ENCODE measurements around the gene PEMT. TPM values are rescaled to one million over a fixed set of nuclear protein-coding genes. Genes with fewer than 3 reads are reported as not detected.

Gene PEMT
- total RNA-seq, 1 experiment from 2014 or later: 79.9 TPM

- DNase-seq (ENCODE audit: low read depth): no peak
Measured at GRCh38 chr17:17572010-17572785, 19.3 kb downstream of the PEMT start.

GRCh38 chr17:17570798-17571716, 20.5 kb downstream of the PEMT start:
- DNase-seq (ENCODE audit: low read depth): no peak

DNA sequence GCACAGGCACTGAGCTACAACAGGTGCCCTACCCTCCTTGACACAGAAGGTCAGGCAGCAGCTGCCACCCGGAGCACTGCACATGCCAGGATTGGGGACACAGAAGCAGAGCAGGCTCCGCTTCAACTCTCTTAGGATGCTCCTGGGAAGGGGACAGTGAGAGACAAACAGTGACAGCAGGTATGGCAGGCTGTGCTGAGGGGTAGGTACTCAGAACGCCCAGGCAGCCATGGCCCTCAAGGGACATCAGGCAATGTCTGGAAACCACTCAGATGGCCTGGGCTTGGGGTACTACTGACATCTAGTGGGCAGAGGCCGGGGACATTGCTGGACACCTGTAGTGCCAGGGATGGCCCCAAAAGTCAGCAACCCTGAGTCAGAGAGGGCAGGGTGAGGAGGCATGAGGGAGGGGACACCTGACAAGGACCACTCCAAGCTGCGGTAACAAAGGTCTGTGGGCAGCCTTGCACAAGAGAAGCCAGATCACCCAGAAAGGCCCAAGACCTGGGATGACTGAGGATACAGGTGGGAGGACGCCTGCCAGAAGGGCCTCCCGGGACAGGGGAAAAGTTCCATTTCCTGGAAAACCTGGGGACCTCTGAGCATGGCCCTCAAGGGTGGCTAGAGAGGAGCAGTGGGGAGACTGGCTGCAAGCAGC, 21.2 kb downstream of the PEMT start:
- DNase-seq (ENCODE audit: low read depth): peak; percentile 18

- DNase-seq (ENCODE audit: low read depth): no peak
Measured at GRCh38 chr17:17569691-17570090, 21.8 kb downstream of the PEMT start.

DNA sequence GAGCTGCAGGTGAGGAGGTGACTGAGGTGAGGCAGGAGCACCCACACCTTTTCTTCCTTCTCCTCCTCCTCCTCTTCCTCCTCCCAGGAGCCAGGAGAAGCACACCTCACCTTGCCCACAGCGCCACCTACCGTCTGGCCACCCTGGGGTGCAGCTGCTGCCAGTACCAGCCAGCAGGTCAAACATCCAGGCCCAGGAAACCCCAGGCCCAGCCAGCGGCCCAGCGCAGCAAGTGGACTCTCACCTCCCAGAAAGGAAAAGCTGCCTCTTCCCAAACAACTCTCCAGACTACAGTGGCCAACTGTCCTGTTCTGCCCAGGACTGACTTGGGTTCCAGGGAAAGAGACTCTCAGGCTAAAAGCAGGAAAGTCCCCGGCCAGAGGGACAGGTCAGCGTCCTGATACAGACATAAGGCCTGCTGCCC, 22.7 kb downstream of the PEMT start:
- peak; percentile 57 for DNase-seq (ENCODE audit: low read depth)

- no peak for DNase-seq (ENCODE audit: low read depth)
Measured at GRCh38 chr17:17567631-17568030, 23.9 kb downstream of the PEMT start.

- no peak for DNase-seq (ENCODE audit: low read depth)
Measured at GRCh38 chr17:17566896-17567513, 24.5 kb downstream of the PEMT start.

GRCh38 chr17:17565471-17566339, 25.8 kb downstream of the PEMT start:
- no peak for DNase-seq (ENCODE audit: low read depth)

- DNase-seq (ENCODE audit: low read depth): no peak
Measured at GRCh38 chr17:17564896-17565295, 26.6 kb downstream of the PEMT start.

DNA sequence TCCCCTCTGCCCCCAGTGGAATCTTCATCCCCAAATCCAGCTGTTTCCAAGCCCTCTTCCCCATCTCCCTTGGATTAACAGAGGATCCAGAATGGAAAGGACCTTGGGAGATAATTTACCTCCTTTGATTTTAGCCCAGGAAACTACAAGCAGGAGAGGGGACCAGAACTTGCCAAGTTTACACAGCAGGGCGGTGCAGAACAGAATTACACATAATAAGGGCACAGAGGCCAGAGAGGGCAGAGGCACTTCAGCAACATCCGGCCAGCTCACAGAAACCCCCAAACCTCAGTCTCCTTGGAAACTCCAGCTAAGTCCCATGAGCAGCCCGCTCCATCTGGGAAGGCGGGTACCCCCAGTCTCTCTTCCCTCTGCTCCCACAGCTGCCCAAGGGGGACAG, 27.2 kb downstream of the PEMT start:
- no peak for DNase-seq (ENCODE audit: low read depth)

GRCh38 chr17:17563530-17563929, 28.0 kb downstream of the PEMT start:
- DNase-seq (ENCODE audit: low read depth): no peak

- no peak for DNase-seq (ENCODE audit: low read depth)
Measured at GRCh38 chr17:17562146-17562511, 29.4 kb downstream of the PEMT start.

DNA sequence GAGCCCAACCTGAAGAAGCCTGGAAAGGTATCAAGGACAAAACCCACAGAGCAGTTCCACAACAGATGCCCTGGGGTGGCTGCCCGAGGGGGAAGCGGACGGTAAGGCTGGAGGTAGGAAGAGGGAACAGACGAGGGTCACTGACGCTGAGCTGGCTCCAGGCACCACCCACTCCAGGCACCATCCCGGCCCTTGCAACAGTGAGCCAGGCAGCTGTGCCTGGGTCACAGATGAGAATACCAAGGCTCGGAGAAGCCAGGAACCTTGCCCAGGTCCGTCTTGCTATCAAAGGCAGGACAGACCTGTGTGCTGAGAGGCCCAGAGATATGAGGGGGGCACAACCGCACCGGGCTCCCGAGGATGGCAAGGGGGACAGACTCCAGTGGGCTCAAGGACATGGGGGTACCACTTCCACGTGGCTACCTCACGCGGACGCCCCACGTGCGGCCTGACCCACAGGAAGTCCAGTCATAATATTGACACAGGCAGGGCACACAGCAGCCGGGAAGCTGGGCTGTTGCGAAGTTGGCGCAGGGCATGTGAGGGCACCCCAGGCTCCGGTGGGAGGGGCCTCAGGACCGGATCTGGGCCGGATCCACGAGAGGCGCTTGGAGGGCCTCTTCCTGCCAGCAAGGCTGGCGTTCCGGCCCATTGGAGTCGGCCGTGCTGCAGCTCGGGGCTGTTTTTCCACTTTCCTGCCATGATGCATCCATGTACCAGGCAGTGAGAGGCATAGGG, 29.9 kb downstream of the PEMT start:
- DNase-seq (ENCODE audit: low read depth): no peak

DNA sequence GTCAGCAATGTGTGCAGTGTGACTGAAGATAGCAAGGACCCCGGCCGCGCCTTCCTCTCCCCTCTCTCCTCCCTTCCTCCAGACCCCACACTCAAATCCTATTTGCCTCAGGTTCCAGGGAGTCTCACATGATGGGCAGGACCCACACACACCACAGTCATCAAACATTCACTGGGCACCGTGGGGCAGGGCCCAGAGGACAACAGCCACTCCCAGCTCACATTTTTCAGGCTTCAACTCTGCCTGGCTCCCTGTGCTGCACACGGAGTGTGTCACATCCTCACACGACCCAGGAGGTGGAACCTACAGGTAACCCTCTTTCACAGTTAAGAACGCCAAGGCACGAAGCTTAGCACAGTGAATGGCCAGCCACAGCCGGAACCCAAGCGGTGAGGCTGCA, 30.5 kb downstream of the PEMT start:
- no peak for DNase-seq (ENCODE audit: low read depth)

DNA sequence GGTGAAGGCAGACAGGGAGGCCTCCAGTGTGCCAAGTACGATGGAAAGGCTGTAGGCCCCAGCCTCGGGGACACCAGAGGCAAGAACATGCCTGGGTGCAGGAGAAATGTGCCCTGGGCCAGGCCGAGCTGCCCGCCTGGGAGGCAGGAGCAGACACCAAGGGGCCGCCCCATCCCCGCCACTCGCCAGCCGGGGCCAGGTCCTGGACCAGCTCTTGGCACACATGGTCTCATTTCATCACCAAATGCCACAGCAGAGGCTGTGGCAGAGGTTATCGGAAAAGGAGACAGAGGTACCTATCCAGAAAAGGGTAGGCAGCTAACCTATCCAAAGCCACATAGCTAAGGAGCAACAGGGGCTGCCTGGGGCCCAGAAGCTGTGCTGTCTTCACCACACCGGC, 31.3 kb downstream of the PEMT start:
- no peak for DNase-seq (ENCODE audit: low read depth)

- no peak for DNase-seq (ENCODE audit: low read depth)
Measured at GRCh38 chr17:17559164-17559563, 32.3 kb downstream of the PEMT start.

GRCh38 chr17:17558431-17558830, 33.1 kb downstream of the PEMT start:
- no peak for DNase-seq (ENCODE audit: low read depth)

DNA sequence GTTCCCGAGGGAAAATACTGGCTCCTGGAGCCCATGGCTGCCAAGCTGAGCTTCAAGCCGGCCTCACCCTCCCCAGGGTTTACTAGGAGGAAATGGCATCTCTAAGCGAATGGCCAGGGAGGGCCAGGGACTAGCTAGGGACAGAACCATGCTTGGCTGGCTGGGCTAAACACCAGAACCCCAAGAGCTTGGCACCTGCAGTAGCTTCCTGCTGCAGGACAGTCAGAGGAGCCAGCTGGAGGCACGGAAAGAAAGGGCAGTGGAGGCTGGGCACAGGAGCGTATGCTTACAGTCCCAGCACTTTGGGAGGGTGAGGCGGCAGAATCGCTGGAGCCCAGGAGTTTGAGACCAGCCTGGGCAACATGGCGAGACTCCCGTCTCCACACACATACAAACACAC, 33.7 kb downstream of the PEMT start:
- DNase-seq (ENCODE audit: low read depth): no peak

- no peak for DNase-seq (ENCODE audit: low read depth)
Measured at GRCh38 chr17:17556671-17557070, 34.8 kb downstream of the PEMT start.

- DNase-seq (ENCODE audit: low read depth): no peak
Measured at GRCh38 chr17:17555906-17556305, 35.6 kb downstream of the PEMT start.
